GM12874 (cell line): ENCODE measurements around the gene CDK2.

Source experiments
- CTCF ChIP-seq: IDR thresholded peaks from 2 replicates; pipeline ENCODE4 v1.5.1; 2011; ENCODE audit warnings: low read depth, mild to moderate bottlenecking, control low read depth, low read length, moderate library complexity; ENCODE audit not compliant: insufficient read depth

CDK2 gene

GRCh38 chr12:55946553-55946952, 20.1 kb upstream of the CDK2 start:
- no peak for TF ChIP-seq CTCF

GRCh38 chr12:55955344-55955743, 11.3 kb upstream of the CDK2 start:
- no peak for TF ChIP-seq CTCF

GRCh38 chr12:55955800-55956508, 10.7 kb upstream of the CDK2 start:
- peak; percentile 35 for TF ChIP-seq CTCF

GRCh38 chr12:55957106-55957859, 9.3 kb upstream of the CDK2 start:
- no peak for TF ChIP-seq CTCF

- no peak for TF ChIP-seq CTCF
These were observed 2.9 kb upstream of the CDK2 start for GRCh38 chr12:55963760-55964159.

GRCh38 chr12:55965240-55965639, 1.4 kb upstream of the CDK2 start:
- no peak for TF ChIP-seq CTCF

GRCh38 chr12:55965941-55966407, 656 bp upstream of the CDK2 start, which contains the start of gene PMEL:
Gene PMEL (minus strand): TSS chr12:55966042. CDS start chr12:55966011, 31 bp downstream.
- TF ChIP-seq CTCF = no peak
